Fibroblast of the aortic adventitia (primary cell): ENCODE results near the gene GSC2. TPM values are rescaled to one million over a fixed set of nuclear protein-coding genes. Genes with fewer than 3 reads are reported as not detected.

Experiments
- DNase-seq: peaks from one replicate; pipeline ENCODE4 v3.0.0-alpha.2; 2010; ENCODE audit warnings: low read depth
- H3K4me3 ChIP-seq: 2 replicates; pipeline ENCODE4 v1.5.1; 2011; ENCODE audit warnings: low read depth, mild to moderate bottlenecking, control low read depth, low read length, moderate library complexity
- CTCF ChIP-seq: IDR thresholded peaks from 2 replicates; pipeline ENCODE4 v1.5.1; 2011; ENCODE audit warnings: mild to moderate bottlenecking, low read length, control low read depth, inconsistent platforms; ENCODE audit not compliant: insufficient read depth
- total RNA-seq: library from RNA; depleted of rRNA; stranded (reverse); fragments of >200 nt; gene quantifications from 2 replicates; pipeline ENCODE4 v1.2.3, GENCODE V29; 2012; ENCODE audit warnings: low replicate concordance

Gene GSC2
- total RNA-seq, 1 donor: not detected

- H3K4me3 ChIP-seq: no peak overlapping the region
- TF ChIP-seq CTCF: no peak
- DNase-seq: peak; percentile 83
These were observed 40.7 kb downstream of the GSC2 start for GRCh38 chr22:19109198-19110063.

DNA sequence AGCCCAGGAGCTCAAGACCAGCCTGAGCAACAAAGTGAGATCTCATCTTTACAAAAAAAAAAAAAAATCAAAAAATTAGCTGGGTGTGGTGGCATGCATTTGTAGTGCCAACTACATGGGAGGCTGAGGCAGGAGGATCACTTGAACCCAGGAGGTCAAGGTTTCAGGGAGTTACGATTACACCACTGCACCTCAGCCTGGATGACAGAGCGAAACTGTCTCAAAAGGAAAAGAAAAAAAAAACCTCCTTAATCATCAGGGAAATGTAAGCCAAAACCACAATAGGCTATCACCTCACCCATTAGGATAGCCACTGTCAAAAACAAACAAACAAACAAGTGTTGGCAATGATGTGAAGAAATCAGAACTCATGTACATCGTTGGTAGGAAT is 41.3 kb downstream of the GSC2 start:
- no peak for DNase-seq
- H3K4me3 ChIP-seq: no peak overlapping the region
- TF ChIP-seq CTCF: no peak

- H3K4me3 ChIP-seq: no peak overlapping the region
- DNase-seq: peak; percentile 9
- no peak for TF ChIP-seq CTCF
These were observed 42.4 kb downstream of the GSC2 start for GRCh38 chr22:19107730-19108074.

- no peak overlapping the region for H3K4me3 ChIP-seq
- DNase-seq: no peak
- no peak for TF ChIP-seq CTCF
These were observed 43.0 kb downstream of the GSC2 start for GRCh38 chr22:19106886-19107729.

DNA sequence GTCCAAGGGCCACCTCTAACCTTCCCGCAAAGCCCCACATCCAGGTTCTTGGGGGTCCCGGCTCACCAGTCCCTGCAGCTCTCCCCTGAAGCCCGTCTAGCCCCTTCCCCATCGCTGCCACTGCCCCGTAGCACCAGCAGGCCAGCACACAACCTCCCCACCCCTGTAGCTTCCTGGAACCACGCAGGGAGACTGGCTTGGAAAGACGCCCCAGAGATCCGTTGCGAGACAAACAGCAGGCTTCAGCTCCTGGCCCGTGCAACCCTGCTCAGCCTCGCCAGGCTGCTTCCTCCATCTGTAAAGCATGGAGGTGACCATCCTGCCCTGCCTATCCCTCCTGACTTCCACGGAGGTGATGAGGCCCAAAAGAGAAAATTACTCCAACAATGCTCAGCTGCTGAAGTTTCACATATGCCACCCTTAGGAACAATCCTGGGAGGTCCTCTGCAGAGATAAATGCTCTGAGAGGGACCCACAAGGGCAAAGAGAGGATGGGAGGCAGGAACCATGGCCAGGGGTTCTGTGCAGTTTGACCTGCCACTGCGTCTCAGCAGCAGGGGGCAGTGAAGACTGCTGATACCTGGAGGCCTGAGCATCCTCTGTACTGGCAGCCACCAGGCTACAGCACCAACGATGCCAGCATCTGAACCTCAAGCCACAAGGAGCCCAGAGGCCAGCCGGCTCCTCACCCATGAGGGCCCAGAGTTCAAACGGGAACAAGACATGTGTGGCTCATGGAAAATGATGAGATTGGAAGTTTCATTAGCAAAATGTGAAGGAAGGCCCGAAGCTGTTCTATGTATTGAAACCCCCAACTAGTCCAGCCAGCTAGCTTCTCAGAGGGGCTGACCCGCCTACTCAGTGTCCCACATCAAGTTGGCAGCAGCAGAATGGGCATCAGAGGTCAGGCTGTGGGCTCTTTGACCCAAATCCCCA is 44.0 kb downstream of the GSC2 start:
- no peak for DNase-seq
- no peak overlapping the region for H3K4me3 ChIP-seq
- TF ChIP-seq CTCF: peak; percentile 42

DNA sequence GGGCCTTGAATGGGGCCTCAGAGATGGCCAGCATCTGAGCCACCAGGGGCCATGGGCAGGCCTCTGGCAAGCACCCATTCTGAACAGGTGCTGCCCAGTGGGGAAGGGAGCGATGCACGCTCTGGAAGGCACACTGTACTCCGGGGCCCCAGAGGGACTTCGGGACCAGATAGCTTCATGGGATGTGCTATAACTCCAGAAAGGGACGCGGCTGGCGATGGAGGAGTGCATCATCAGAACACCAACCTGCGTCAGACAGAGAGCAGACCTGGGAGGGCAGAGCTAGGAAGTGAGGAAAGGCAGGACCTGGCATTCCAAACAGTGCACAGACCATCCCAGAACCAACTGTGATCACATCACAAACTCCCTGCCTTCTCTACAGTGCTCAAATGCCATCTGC is 44.6 kb downstream of the GSC2 start:
- TF ChIP-seq CTCF: no peak
- DNase-seq: no peak
- no peak overlapping the region for H3K4me3 ChIP-seq
